HG03045 (cell line): ENCODE measurements around the gene MAGEE2.
"Not testable (repeated sequence)": the region's sequence is repeated elsewhere in the genome, so short reads cannot be mapped to it uniquely, and the experiment has no call there.

Experiments
- ATAC-seq: cut with Tn5 transposase; IDR thresholded peaks from one replicate; pipeline ENCODE4 v1.9.1; 2021; ENCODE audit warnings: mild to moderate bottlenecking, moderate library complexity; ENCODE audit not compliant: unreplicated experiment

MAGEE2 gene, protein sequence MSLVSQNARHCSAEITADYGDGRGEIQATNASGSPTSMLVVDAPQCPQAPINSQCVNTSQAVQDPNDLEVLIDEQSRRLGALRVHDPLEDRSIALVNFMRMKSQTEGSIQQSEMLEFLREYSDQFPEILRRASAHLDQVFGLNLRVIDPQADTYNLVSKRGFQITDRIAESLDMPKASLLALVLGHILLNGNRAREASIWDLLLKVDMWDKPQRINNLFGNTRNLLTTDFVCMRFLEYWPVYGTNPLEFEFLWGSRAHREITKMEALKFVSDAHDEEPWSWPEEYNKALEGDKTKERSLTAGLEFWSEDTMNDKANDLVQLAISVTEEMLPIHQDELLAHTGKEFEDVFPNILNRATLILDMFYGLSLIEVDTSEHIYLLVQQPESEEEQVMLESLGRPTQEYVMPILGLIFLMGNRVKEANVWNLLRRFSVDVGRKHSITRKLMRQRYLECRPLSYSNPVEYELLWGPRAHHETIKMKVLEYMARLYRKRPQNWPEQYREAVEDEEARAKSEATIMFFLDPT

DNA sequence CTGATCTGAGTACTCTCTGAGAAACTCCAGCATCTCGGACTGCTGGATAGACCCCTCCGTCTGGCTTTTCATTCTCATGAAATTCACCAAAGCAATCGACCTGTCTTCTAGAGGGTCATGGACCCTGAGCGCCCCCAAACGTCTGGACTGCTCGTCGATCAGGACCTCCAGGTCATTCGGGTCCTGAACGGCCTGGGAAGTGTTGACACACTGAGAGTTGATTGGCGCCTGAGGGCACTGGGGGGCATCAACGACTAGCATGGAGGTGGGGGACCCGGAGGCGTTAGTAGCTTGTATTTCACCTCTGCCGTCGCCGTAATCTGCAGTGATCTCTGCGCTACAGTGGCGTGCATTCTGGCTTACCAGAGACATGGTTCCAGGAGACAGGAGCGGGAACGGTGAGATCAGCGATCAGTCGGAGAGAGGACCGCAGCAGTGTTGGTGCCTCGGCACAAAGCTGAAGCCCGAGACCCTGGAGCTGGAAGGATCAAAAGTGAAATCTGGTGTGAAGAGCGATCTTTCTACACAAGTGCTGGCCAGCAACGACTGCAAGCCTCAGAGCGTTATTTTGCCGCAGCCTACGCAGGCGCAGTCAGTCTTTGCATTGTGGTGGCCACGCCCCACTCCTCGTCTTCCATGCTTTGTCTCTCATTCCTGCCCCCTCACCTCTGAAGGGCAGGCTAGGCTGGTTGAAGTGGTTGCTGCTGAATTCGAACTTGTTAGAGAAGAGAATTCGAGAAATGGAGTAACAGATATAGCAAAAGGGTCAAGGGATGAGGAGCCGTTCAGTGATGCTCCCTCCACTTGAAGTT, at the start of gene MAGEE2:
Gene MAGEE2 (minus strand): TSS at position 575 of the 812 bp plus-strand sequence. CDS start 203 bp downstream, at position 372.
- ATAC-seq, result no peak

DNA sequence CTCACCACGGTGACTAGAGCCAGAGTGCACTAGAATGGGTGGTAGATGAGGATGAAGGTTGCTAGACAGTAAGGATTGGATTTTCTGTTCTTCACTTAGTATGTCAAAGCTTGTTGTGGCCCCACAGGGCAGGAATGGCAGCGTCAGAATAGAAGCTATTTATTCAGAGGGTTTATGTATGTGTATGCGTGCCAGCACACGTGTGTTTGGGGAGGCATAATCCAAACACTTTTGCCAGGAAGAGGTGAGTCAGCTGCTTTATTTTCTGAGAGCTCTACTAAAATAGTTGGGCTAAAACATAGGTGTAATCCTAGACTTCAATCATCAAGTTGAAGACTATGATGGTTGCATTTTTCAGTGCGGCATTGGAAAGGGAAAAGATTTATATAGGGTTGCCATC, 1.2 kb upstream of the MAGEE2 start:
- ATAC-seq, result no peak

DNA sequence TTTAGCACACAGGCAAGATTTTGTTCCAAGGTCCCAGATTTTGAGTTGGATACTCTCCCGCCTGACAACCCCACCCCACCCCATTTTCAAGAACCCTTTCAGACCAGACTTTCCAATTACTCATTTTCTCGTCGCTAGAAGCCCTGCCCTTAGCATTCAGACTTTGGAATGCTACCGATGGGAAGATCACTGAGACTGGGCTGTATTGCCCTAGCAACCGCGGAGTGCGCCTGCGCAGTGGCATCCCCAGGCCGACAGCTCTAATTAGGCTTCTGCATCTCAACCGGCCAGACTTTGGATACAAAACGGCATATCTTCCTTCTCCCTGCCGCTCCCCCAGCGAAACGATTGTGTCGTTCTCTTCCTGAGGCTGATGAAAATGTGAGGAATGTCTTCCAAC, 3.4 kb downstream of the MAGEE2 start:
- no peak for ATAC-seq

DNA sequence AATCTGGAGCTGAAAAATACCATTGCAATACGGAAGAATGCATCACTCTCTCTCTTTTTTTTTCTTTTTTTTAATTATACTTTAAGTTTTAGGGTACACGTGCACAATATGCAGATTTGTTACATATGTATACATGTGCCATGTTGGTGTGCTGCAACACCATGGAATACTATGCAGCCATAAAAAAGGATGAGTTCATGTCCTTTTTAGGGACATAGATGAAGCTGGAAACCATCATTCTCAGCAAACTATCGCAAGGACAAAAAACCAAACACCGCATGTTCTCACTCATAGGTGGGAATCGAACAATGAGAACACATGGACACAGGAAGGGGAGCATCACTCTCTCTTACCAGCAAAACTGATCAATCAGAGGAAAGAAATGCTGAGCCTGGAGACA, 17.0 kb downstream of the MAGEE2 start:
- not testable (repeated sequence) for ATAC-seq

DNA sequence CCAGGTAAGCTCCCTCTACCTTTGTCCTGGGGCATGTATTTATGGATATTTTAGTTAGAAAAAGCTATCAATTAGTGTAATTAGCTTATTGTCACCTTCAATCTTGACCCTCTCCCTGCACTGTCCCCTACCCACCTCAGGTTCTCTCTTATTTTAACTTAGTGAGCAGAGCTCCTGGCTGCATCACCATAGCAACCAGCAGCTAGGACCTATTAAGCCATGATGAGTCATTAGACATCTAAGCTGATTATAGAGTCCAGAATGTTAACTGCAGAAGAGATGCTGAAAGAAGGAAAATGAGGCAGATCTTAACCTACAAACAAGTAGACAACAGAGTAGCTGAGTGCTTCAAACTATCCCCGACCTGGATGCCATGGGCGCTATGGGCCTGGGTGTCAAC, 36.6 kb downstream of the MAGEE2 start:
- ATAC-seq, result no peak

DNA sequence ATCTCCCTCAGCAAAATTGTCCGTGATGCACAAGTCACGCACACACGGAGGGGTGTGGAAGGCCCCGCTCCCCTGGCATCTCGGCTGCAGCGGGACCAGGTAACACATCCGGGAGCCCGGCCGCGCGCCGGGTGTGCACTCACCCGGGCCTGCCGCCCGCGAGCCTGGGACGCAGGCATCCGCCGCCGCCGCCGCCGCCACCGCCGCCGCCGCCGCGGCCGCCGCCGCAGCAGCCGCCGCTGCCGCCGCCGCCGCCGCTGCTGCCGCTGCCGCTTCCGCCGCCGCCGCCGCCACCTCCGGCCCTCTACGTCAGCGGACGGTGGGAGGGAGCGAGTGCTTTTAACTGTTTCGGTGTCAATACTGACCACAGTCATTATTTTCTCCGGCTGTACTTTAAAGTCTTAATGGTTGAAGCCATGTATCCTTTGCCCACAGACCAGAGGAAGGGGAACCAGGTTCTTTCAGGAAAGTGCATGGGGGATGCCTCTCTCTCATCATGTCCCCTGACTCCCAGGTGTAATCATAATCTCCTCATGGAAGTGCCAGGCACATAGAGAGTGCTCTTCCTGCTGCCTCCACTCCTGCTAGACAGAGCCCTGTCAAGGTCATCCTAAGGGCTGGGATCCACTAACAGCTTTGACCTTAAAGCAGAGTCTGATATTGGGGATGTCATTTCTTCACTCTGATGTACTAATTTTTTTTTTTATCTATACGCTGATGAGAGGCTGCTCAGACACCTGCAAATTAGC, 38.0 kb downstream of the MAGEE2 start:
- peak; percentile 76 for ATAC-seq
